HG03571 (cell line): Measurements from ENCODE around the gene TRPM5.

ENCODE experiments used
- ATAC-seq: cut with Tn5 transposase; IDR thresholded peaks from one replicate; pipeline ENCODE4 v1.9.1; 2021; ENCODE audit not compliant: unreplicated experiment

The TRPM5 gene

DNA sequence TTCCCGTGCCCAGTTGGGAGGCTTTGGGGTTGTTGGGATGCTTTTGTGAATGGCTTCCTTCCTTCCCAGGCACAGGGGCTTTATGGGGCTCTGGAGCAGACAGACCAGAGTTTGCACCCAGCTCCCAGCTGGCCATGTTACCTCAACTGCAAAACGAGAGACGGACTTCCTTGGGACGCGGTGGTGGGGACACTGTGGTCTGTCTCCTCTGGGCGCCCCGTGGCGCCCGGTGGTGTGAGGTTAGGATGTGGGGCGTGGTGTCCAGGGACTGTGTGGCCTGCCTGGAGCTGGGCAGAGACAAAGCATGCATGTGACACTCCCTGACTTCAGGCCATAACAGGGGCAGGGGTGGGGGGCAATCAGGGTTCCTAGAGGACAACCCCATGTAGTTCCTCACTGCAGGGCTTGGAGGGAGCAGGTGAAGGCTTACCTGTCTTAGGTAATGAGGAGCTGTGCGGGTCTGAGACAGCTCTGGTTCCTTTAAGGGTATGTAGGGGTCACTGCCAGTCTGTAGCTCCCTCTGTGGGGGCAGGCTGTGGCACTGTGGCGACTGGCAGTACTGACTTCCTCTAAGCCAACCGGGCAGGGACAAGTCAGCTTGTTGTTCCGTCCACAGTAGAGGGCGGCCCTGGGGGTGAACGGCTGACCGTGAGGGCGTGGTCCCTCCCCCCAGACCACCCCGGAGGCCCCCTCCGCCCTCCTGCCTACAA is 14.9 kb upstream of the TRPM5 start:
- ATAC-seq, result no peak

- no peak for ATAC-seq
These were observed 14.0 kb upstream of the TRPM5 start for GRCh38 chr11:2458321-2458720.

- ATAC-seq, result no peak
These were observed 9.1 kb upstream of the TRPM5 start for GRCh38 chr11:2453436-2453835.

DNA sequence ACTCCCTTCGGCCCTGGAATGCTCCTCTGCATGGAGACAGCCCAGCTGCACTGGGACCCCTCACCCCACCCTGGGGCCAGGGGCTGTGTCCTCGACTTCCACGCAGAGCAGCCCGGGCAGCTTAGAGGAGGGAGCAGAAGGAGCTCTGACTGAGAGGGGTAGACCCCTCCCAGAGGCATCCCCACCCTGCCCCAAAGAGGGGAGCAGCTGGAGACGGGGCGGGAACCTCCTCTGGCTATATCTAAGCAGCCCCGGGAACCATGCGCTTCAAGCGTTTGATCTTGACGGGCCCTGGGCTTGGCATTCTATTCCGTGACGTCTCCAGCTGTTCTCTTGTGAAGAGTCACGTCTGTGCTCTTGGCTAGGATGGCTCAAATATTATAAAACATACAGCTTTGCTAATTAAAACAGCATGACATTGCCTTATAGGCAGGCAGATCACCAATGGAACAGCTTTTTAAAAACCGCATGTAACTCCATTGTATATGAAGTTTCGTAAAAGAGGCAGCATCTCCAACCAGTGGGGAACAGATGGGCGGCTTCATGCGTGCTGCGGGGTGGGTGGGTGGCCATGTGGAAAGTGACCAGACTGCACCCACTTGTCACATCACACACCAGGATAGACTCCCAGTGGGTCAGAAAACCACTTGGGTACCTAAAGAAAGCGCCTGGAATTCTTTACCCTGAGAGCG is 8.2 kb upstream of the TRPM5 start:
- no peak for ATAC-seq

DNA sequence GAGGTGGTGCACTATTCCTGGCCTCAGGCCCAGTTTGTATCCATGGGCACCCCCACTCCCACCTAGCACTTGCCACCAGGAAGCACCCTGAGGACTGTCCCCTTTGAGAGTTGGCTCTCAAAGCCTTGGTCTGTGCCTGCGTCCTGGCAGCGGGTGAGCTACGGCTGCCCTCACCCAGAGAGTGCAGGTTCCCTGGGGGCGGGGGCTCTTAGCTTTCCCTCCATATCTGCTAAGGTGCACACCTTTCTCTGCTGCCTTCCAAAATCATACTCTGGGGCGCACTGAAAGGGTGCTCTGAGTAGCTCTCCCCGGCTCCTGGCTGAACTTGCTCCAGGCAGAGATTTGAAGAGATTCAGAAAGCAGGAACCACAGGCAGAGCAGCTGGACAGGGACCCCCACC is 7.6 kb upstream of the TRPM5 start:
- no peak for ATAC-seq

DNA sequence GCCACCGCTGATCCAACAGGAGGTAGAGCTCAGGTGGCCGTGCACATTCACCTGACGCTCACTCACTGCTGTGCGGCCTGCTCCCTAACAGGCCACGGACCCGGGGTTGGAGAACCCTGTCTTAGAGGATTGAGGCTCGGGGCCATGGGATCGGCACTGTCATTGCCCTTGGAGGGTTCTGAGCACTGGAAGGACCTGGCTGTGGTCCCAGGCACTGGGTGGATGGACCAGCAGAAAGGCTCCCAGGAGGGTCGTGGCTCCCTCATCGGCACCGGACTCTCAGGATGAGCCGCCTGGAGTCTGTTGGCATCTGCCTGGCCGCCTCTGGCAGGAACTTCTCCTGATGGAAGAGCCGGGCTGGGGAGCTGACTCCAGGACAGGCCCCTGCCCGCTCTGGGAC is 7.0 kb upstream of the TRPM5 start:
- ATAC-seq, result no peak

DNA sequence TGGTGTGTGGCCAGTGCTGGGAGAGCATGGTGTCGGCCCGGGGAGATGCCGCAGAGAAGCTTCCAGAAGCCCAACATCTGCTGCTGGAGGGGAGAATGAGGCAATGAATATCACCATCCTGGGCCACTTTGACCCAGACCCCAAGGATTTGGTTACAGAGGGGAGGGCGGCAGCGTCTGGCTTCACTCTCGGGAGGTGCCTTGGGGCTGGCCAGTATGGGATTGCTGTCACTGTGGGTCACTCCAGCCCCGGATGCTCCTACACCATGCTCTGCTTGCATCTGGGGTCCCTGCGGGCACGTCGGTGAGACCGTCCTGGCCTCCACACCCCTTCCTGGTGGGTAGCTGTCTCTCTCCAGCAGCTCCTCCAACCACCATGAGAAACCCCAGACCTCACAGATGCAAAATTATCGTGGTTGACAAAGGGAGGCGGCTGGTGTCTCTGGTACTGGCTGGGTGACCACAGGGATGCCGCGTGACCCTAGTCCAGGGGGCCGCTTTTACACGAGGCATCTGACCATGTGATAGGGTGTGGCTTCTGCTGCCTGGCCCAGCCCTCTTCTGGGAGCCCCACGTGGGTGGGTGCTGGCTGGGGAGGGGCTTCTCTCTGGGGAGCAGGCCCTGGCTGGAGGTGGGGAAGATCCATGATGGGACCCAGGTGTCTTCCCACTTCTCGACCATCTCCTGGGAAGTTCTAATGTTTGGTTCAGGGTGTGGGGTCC is 6.2 kb upstream of the TRPM5 start:
- ATAC-seq, result no peak

DNA sequence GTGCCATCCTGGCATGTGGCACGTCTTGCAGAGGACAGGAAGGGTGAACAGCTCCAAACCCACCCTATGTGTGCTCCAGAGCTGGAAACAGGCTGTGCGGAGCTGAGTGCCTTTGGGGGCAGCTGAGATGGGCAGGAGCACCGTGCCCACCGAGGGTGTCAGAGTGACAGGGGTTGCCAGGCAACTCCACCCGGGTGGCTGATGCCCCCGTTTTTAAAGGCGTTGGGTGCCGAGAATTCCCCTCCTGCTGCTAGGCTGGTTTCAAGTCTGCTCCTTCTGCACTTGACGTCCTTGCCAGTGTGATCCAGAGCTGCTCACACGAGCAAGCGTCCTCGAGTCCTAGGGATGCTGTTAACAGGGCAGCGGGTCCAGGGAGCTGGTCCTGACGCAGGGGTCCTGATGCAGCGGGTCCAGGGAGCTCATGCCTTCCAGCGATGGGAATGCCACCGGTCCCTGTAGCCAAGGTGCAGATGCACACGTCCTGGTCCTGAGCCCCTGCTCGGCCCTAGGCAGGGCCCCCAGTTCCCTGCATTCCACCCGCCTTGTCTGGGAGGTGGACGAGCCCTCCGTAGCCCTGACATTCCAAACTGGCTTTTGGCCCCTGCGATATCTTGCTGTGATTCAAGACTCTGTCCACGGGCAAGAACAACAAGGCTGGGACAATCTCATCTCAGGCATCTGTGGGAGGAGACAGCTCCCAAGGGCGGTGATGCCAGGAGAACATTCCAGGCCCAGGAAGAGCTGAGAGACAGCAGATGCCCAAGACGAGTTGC is 5.4 kb upstream of the TRPM5 start:
- ATAC-seq, result no peak

DNA sequence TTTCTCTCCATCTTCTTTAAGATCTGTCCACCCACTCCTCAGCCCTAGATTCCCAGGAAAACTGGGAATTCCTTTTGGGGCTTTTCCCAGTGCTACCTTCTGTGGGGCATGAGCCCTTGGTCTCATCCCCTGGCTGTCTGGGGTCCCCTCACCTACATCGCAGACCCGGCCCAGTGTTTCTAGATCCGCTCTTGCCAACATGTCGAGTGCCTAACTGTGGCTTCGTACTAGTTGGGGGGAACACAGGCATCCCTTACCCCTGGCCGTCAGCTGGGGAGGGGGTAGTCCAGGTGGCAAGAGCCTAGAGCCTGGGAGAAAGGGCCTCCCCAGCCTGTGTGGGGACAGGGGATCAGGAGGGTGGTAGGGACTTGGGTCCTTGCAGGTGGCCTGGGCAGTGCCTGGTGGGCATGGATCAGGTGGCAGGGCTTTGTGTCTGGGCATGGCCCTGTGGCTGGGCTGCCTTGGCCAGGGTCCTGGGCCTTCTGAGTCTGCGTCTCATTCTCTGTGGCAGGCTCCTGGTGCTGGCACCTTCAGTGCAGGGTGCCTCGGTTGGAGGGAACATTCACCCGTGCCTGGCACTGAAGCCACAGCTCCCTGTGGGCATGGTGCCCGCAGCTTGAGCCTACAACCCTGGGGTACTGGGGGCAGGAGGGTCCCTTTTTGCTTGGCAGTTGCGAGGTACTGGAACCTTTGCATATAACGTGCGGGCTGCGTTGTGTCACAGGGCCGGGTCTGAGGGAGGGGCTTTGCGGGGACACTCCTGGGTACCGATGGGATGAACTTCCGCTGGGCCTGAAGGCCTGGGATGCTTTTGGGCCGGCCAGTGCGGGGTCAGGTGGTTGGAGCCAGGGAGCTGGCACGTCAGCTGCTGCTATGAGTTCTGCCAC is 4.6 kb upstream of the TRPM5 start:
- no peak for ATAC-seq

DNA sequence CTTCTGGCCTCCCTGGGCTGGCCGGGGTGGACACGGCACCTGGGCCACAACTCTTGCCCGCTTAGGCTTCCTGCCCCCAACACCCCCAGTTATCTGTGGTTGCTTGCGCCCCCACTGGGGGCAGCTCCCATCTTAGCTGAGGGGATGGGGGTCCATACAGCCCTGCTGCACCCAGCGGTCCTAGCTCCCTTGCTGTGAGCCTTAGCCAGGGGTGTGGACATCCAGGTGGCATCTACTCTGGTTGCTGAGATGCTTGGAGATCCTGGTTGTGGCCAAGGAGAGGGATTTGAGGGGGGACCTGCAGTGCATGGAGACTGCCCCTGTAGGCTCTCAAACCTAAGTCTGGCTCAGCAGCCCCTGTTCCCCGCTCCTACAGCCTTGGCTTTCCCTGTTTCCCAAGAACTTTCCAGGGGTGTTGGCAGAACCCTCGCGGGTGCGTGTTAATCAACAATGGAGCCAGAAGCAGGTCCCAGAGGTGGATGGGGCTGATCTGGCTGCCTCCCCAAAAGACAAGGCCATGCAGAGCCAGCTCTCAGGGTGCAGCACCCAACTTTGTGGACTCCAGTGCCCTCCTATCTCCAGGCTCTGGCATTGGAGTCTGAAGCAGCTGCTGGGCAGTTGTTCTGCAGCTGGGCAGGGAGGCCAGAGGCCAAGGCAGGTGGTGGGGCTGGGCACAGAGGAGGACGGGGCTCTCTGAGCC is 3.8 kb upstream of the TRPM5 start:
- ATAC-seq, result no peak

DNA sequence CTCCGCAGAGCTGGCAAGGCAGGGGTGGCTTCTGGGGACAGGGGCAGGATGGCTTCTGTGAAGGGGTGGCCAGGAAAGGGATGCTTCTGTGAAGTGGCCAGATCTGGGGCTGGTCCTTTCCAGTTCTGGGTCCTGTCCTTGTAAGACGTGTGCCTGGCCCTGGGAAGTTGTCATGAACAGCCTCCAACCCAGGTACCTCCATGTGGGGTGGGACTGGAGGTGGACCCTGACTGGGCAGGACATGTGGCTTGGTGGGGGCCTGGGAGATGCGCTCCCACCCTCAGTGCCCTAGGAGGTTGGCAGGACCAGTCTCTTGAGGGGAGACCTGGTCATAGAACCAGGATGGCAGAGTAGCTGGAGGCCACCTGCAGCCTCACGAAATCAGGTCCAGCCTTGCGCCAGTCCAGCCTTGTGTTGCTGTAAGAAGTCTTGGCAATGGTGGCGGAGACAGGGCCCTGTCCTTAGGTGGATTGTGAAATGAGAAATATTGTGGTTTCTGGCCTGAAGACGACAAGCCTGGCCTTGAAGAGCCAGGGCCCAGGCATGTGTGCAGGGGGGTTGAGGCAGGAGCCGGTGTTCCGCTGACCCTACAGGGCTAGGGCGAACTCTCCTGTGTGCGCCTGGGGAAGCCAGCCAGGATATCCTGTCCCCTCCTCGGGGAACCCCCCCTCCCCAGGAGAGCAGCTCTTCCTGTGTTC is 3.1 kb upstream of the TRPM5 start:
- ATAC-seq, result no peak

GRCh38 chr11:2446590-2447252 is 2.4 kb upstream of the TRPM5 start:
- ATAC-seq, result no peak

GRCh38 chr11:2445746-2446551 is 1.6 kb upstream of the TRPM5 start:
- no peak for ATAC-seq

DNA sequence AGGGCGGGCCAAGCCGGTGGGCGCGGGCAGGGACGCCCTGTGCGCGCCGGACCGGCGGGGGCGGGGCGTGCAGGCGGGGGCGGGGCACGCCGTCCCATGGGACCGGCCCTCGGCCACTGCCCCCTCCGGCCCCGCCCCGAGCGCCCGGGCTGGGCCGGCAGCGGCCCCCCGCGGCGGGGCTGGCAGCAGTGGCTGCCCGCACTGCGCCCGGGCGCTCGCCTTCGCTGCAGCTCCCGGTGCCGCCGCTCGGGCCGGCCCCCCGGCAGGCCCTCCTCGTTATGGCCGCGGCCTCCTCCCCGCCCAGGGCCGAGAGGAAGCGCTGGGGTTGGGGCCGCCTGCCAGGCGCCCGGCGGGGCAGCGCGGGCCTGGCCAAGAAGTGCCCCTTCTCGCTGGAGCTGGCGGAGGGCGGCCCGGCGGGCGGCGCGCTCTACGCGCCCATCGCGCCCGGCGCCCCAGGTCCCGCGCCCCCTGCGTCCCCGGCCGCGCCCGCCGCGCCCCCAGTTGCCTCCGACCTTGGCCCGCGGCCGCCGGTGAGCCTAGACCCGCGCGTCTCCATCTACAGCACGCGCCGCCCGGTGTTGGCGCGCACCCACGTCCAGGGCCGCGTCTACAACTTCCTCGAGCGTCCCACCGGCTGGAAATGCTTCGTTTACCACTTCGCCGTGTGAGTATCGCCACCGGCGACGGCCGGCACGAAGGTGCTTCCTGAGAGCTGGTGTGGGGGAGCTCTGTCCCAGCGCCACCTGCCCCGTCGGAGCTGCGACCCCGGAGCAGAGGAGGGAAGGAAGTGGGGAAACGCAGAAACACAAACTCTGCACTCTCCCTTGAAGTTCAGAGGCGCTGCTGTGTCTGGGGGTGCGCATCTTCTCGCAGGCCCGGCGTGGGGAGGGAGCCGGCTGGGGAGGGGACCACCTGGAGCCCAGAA is 769 bp upstream of the TRPM5 start, which contains the start of gene KCNQ1:
TSS of gene KCNQ1 (plus strand) at position 188 of the 925 bp plus-strand sequence. CDS start at position 279, 91 bp downstream.
- no peak for ATAC-seq

DNA sequence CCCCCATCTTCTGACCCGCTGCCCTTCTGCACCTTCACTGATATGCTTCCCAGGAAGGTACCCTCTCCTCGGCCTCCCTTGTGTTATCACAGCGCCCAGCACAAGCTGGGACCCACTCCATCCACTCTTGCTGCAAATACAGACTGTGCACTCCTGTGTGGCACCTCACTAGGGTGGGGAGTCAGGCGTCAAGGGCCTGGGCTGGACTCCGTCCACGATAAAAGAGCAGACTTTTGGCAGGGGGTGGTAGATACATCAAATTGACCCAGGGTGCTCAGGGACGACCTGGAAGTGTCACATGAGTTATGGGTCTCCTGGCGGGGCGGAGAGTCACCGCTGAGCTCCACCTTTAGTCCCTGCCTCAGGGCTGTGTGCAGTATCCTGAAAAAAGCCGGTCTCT is 908 bp downstream of the TRPM5 start:
- no peak for ATAC-seq

DNA sequence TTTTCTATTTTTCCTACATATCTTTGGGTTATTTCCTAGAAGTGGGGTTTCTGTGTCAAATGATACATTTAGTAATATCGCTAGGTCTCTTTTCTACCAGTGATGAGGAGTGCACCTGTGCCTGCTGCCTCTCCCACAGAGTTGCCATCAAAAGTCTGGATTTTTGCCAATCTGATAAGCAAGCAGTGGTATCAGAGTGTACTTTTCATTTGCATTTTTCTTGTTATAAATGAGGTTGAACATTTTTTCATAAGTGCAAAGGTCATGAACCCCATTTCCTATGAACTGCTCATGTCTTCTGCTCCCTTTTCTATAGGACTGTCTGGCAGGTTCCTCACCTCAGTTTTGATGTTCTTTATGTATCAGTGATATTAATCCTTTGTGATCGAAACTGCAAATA is 1.7 kb downstream of the TRPM5 start:
- ATAC-seq, result no peak

GRCh38 chr11:2441171-2441570 is 3.1 kb downstream of the TRPM5 start:
- ATAC-seq, result no peak
